ENCODE results near the gene KIF9.

The KIF9 gene

GRCh38 chr3:47243419-47244147 lies 39.0 kb downstream of the KIF9 start:
- no peak overlapping the region for H3K4me3 ChIP-seq (ENCODE audit: control insufficient read depth, low read depth, low read length)
- TF ChIP-seq CTCF (conservative IDR thresholded peaks at IDR 0.05; ENCODE audit: control insufficient read depth, insufficient read depth, low read depth, low read length): no peak
- DNase-seq (ENCODE audit: low read depth): no peak

DNA sequence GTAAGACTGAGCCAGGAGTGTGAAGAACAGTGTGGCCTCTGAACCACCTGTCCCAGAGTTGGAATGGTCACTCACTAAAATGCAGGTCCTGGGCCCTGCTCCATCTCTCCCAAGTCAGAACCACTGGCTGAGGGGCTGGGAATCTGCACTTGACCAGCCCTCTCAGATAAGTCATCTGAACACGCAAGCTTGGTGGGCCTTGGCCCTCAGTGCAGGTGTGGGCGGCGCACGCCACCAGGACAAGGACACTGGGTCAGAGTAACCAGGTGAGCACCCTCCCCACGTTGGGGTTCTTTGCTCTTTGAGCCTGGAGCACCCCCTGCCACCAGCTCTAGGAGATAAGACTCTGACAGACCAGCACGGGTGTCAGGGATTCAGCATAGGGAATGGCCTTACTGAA lies 42.7 kb downstream of the KIF9 start:
- no peak for TF ChIP-seq CTCF (conservative IDR thresholded peaks at IDR 0.05; ENCODE audit: control insufficient read depth, insufficient read depth, low read depth, low read length)
- H3K4me3 ChIP-seq (ENCODE audit: control insufficient read depth, low read depth, low read length): no peak overlapping the region
- DNase-seq (ENCODE audit: low read depth): no peak

DNA sequence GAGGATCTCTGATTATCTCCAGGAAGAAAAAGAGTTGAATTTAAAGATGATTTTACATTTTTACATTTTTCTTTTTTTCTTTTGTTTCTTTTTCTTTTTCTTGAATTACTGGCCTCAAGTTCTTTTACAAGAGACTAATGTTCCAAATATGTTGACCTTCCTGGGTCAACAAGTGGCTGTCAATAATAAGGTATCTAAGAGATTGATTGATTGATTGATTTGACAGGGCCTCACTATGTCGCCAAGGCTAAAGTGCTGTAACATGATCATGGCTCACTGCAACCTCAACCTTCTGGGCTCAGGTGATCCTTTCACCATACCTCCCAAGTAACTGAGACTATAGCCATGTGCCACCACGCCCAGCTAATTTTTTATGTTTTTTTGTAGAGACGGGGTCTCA lies 44.6 kb downstream of the KIF9 start:
- H3K4me3 ChIP-seq (ENCODE audit: control insufficient read depth, low read depth, low read length): no peak overlapping the region
- no peak for TF ChIP-seq CTCF (conservative IDR thresholded peaks at IDR 0.05; ENCODE audit: control insufficient read depth, insufficient read depth, low read depth, low read length)
- no peak for DNase-seq (ENCODE audit: low read depth)

DNA sequence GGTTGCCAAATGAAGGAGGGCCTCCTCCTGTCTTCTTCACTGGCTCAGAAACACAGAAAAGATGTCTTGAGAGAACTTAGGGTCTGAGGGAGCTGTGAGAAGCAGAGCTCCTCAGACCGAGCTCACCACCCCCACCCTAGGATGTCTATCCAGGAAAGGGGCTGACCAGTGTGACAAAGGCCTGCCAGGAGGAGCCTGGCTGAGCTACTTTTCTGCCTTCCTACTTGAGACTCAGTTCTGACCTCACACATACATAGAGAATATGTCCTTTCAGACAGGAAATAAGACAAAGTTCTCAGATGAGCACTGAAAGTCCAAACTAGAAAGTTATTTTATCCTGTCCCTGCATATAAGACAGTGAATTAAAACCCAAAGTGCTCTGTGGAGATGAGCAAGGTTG lies 54.5 kb downstream of the KIF9 start:
- no peak for TF ChIP-seq CTCF (conservative IDR thresholded peaks at IDR 0.05; ENCODE audit: control insufficient read depth, insufficient read depth, low read depth, low read length)
- H3K4me3 ChIP-seq (ENCODE audit: control insufficient read depth, low read depth, low read length): no peak overlapping the region
- peak; percentile 6 for DNase-seq (ENCODE audit: low read depth)

GRCh38 chr3:47227678-47228077 lies 54.9 kb downstream of the KIF9 start:
- no peak for TF ChIP-seq CTCF (conservative IDR thresholded peaks at IDR 0.05; ENCODE audit: control insufficient read depth, insufficient read depth, low read depth, low read length)
- no peak overlapping the region for H3K4me3 ChIP-seq (ENCODE audit: control insufficient read depth, low read depth, low read length)
- no peak for DNase-seq (ENCODE audit: low read depth)

- TF ChIP-seq CTCF (conservative IDR thresholded peaks at IDR 0.05; ENCODE audit: control insufficient read depth, insufficient read depth, low read depth, low read length): no peak
- no peak overlapping the region for H3K4me3 ChIP-seq (ENCODE audit: control insufficient read depth, low read depth, low read length)
- DNase-seq (ENCODE audit: low read depth): peak; percentile 6
These were observed 57.2 kb downstream of the KIF9 start for GRCh38 chr3:47225310-47225906.

Data from fibroblast of mammary gland (primary cell).